ENCODE measurements around the gene SETD6.
"Not testable (repeated sequence)": the region's sequence is repeated elsewhere in the genome, so short reads cannot be mapped to it uniquely, and the experiment has no call there.

Gene SETD6

GRCh38 chr16:58515125-58515870 lies at the start of gene SETD6:
SETD6 (plus strand) TSS chr16:58515517; CDS start chr16:58515538, 21 bp downstream.
- DNase-seq: peak; percentile 72

GRCh38 chr16:58465817-58466216 lies 49.5 kb upstream of the SETD6 start:
- no peak for DNase-seq

- no peak for DNase-seq
Observed at GRCh38 chr16:58466396-58466795, 48.9 kb upstream of the SETD6 start.

- DNase-seq: no peak
Observed at GRCh38 chr16:58467905-58468304, 47.4 kb upstream of the SETD6 start.

- DNase-seq: no peak
Observed at GRCh38 chr16:58471209-58471975, 43.9 kb upstream of the SETD6 start.

GRCh38 chr16:58472266-58472665 lies 43.1 kb upstream of the SETD6 start:
- no peak for DNase-seq

GRCh38 chr16:58472827-58473226 lies 42.5 kb upstream of the SETD6 start:
- DNase-seq: no peak

- DNase-seq: no peak
Observed at GRCh38 chr16:58474296-58474695, 41.0 kb upstream of the SETD6 start.

- DNase-seq: no peak
Observed at GRCh38 chr16:58475091-58475619, 40.2 kb upstream of the SETD6 start.

GRCh38 chr16:58476791-58477190 lies 38.5 kb upstream of the SETD6 start:
- DNase-seq: no peak

- no peak for DNase-seq
Observed at GRCh38 chr16:58478427-58478826, 36.9 kb upstream of the SETD6 start.

GRCh38 chr16:58481226-58481869 lies 34.0 kb upstream of the SETD6 start:
- DNase-seq: no peak

GRCh38 chr16:58481931-58482330 lies 33.4 kb upstream of the SETD6 start:
- DNase-seq: no peak

GRCh38 chr16:58485184-58485887 lies 30.0 kb upstream of the SETD6 start:
- DNase-seq: no peak

GRCh38 chr16:58487566-58488351 lies 27.6 kb upstream of the SETD6 start:
- no peak for DNase-seq

- no peak for DNase-seq
Observed at GRCh38 chr16:58488531-58488930, 26.8 kb upstream of the SETD6 start.

GRCh38 chr16:58490065-58490464 lies 25.3 kb upstream of the SETD6 start:
- no peak for DNase-seq

GRCh38 chr16:58490539-58490938 lies 24.8 kb upstream of the SETD6 start:
- not testable (repeated sequence) for DNase-seq

GRCh38 chr16:58492066-58492465 lies 23.3 kb upstream of the SETD6 start:
- DNase-seq: no peak

- no peak for DNase-seq
Observed at GRCh38 chr16:58492735-58493134, 22.6 kb upstream of the SETD6 start.

GRCh38 chr16:58493756-58494431 lies 21.4 kb upstream of the SETD6 start:
- no peak for DNase-seq
